Stimulated activated CD4-positive, alpha-beta T cell treated with anti-CD3 and anti-CD28 coated beads, Interleukin-2, amount 100 ng/mL, for 24 hours (primary cell): ENCODE results near the gene TET2.

ENCODE experiments used
- DNase-seq, 2 donors: peaks; one replicate each; pipeline ENCODE4 v3.0.0-alpha.2; 2020

Gene TET2

GRCh38 chr4:105146276-105147015, at the start of gene TET2:
TET2 (plus strand) TSS chr4:105146876; CDS start chr4:105233943, 87,067 bp downstream.
- DNase-seq: peak; percentile 80 to 81

- no peak for DNase-seq
Observed at GRCh38 chr4:105102016-105102415, 44.7 kb upstream of the TET2 start.

GRCh38 chr4:105106426-105106825, 40.2 kb upstream of the TET2 start:
- no peak for DNase-seq

GRCh38 chr4:105107095-105107856, 39.4 kb upstream of the TET2 start:
- DNase-seq: no peak

- no peak for DNase-seq
Observed at GRCh38 chr4:105108971-105109370, 37.7 kb upstream of the TET2 start.

GRCh38 chr4:105112274-105112673, 34.4 kb upstream of the TET2 start:
- no peak for DNase-seq

- DNase-seq: no peak
Observed at GRCh38 chr4:105113800-105114199, 32.9 kb upstream of the TET2 start.

GRCh38 chr4:105116616-105117319, 29.9 kb upstream of the TET2 start:
- DNase-seq: no peak

- no peak for DNase-seq
Observed at GRCh38 chr4:105119356-105119755, 27.3 kb upstream of the TET2 start.

GRCh38 chr4:105120626-105121025, 26.1 kb upstream of the TET2 start:
- DNase-seq: no peak

GRCh38 chr4:105122350-105122749, 24.3 kb upstream of the TET2 start:
- DNase-seq: no peak

GRCh38 chr4:105126311-105127169, 20.1 kb upstream of the TET2 start:
- no peak for DNase-seq

- no peak for DNase-seq
Observed at GRCh38 chr4:105127170-105127445, 19.6 kb upstream of the TET2 start.

- DNase-seq: no peak
Observed at GRCh38 chr4:105128208-105128607, 18.5 kb upstream of the TET2 start.

- DNase-seq: no peak
Observed at GRCh38 chr4:105129286-105130040, 17.2 kb upstream of the TET2 start.

- no peak for DNase-seq
Observed at GRCh38 chr4:105130945-105131344, 15.7 kb upstream of the TET2 start.

- no peak for DNase-seq
Observed at GRCh38 chr4:105133976-105134375, 12.7 kb upstream of the TET2 start.

- DNase-seq: no peak
Observed at GRCh38 chr4:105135785-105136184, 10.9 kb upstream of the TET2 start.

- no peak for DNase-seq
Observed at GRCh38 chr4:105137121-105137875, 9.4 kb upstream of the TET2 start.

GRCh38 chr4:105139646-105140045, 7.0 kb upstream of the TET2 start:
- no peak for DNase-seq
